ENCODE measurements around the gene SARNP. TPM values are rescaled to one million over a fixed set of nuclear protein-coding genes. Genes with fewer than 3 reads are reported as not detected.

SARNP gene
- polyA plus RNA-seq, 2 of the 4 experiments (the other 2 are of a cell fraction) = 123 to 198 TPM

GRCh38 chr12:55728939-55729818 lies 88.3 kb downstream of the SARNP start, which contains the start of gene CD63:
Gene CD63, minus strand, starts transcription at chr12:55729009. Its CDS starts 668 bp downstream, at chr12:55728341.
- Histone ChIP-seq H3K27ac (peak within 1 kb of the TSS; percentile 97), H3K4me3 (peak within 1 kb of the TSS; percentile 76), H3K9me3 (no peaks in the 10 kb centered on the region), H3K4me1 (peaks cover 34% of the 10 kb centered on the region), H3K4me2 (peak within 1 kb of the TSS; percentile 98)
- ChIA-PET CTCF (interaction anchor here (1.0 to 3.9 kb wide), 8 partner anchors 9 to 211 kb away, joined by 3 to 58 read pairs (median 4); partner anchors contain the start of genes GDF11 and RDH5), POLR2A (interaction anchor here (0.9 to 2.4 kb wide), 9 partner anchors 9 to 245 kb away, joined by 3 to 18 read pairs (median 7); partner anchors contain the start of genes BLOC1S1, DNAJC14, ORMDL2 and RAB5B)
- peak; percentile 91 to 98 for DNase-seq (ENCODE audit: low read depth in 1 of 2, low spot score in 1 of 2)
- ATAC-seq = peak; percentile 78 to 87
- TF ChIP-seq HOXB5 (CRISPR knock-in tag; IDR thresholded peaks at IDR 0.05) (peak; percentile 11; the same call in 1 of the 2 replicates), E2F6 (IDR thresholded peaks at IDR 0.05; ENCODE audit: borderline replicate concordance, low read depth) (peak; percentile 61), POLR2A (IDR thresholded peaks at IDR 0.05; ENCODE audit: low read length) (peak; percentile 46), ZC3H11A (IDR thresholded peaks at IDR 0.05) (no peak), NPAS2 (CRISPR knock-in tag; IDR thresholded peaks at IDR 0.05; ENCODE audit: borderline replicate concordance) (no peak), MAZ (IDR thresholded peaks at IDR 0.05; ENCODE audit: borderline replicate concordance, low read depth, low read length) (no peak), USF2 (IDR thresholded peaks at IDR 0.05) (peak; percentile 90), MYC (IDR thresholded peaks at IDR 0.05; ENCODE audit: borderline replicate concordance, low read length) (peak; percentile 99), BHLHE40 (IDR thresholded peaks at IDR 0.05; ENCODE audit: low read depth, low read length) (0 out of 2 replicates have a peak, but pooled peaks have one; percentile 10), FOSL2 (IDR thresholded peaks at IDR 0.05) (peak; percentile 58), FOSL2 (CRISPR knock-in tag; IDR thresholded peaks at IDR 0.05) (peak; percentile 96), FOSB (CRISPR knock-in tag; IDR thresholded peaks at IDR 0.05) (no peak), PBX3 (IDR thresholded peaks at IDR 0.05) (peak; percentile 90), HMGXB4 (CRISPR knock-in tag; IDR thresholded peaks at IDR 0.05; ENCODE audit: borderline replicate concordance) (0 out of 2 replicates have a peak, but pooled peaks have one; percentile 15), TFCP2L1 (CRISPR knock-in tag; IDR thresholded peaks at IDR 0.05) (0 out of 2 replicates have a peak, but pooled peaks have one; percentile 56), MAX (IDR thresholded peaks at IDR 0.05) (peak; percentile 96), EP300 (IDR thresholded peaks at IDR 0.05) (peak in 1 of 2 experiments; percentile 26; a peak in 1 of 5 replicates), JUN (IDR thresholded peaks at IDR 0.05) (peak; percentile 56 to 81; a peak in 3 of 5 replicates), CHD4 (IDR thresholded peaks at IDR 0.05; ENCODE audit: borderline replicate concordance) (no peak), GATA3 (IDR thresholded peaks at IDR 0.05; ENCODE audit: borderline replicate concordance) (peak; percentile 71)
- FAIRE-seq = peak; percentile 77
- WGBS (ENCODE audit: missing lambda C conversion rate) = 1% methylated on average over 18 of the region's 61 CpGs
